GM23338 (cell line): Measurements from ENCODE around the gene PPM1L. TPM values are rescaled to one million over a fixed set of nuclear protein-coding genes. Genes with fewer than 3 reads are reported as not detected.

Experiments used
- ATAC-seq: fragments of 200-7000 bp; cut with Tn5 transposase; 3 replicates; pipeline ENCODE4 v1.9.1; 2020
- DNase-seq: peaks from one replicate; pipeline ENCODE4 v3.0.0-alpha.2; 2015; ENCODE audit warnings: low spot score
- H2AFZ ChIP-seq: fragments of 200-600 bp; sonication (generic); 2 replicates; pipeline ENCODE4 v1.8.0; 2016; ENCODE audit warnings: antibody characterized with exemption, mild to moderate bottlenecking, moderate library complexity
- H3F3A ChIP-seq: fragments of 200-600 bp; sonication (generic); replicated peaks from 2 replicates; pipeline ENCODE4 v1.8.0; 2017; ENCODE audit warnings: antibody characterized with exemption, mixed run types, low read depth
- H3K27ac ChIP-seq: fragments of 200-600 bp; sonication (generic); 2 replicates; pipeline ENCODE4 v1.6.1; 2016; ENCODE audit warnings: low read depth
- H3K27me3 ChIP-seq: fragments of 200-600 bp; sonication (generic); 2 replicates; pipeline ENCODE4 v1.8.0; 2016; ENCODE audit warnings: mild to moderate bottlenecking, mixed run types, moderate library complexity; ENCODE audit not compliant: insufficient read depth
- H3K36me3 ChIP-seq: fragments of 200-600 bp; sonication (generic); 2 replicates; pipeline ENCODE4 v1.8.0; 2016; ENCODE audit warnings: mild to moderate bottlenecking; ENCODE audit not compliant: insufficient read depth
- H3K4me1 ChIP-seq: fragments of 200-600 bp; sonication (generic); 2 replicates; pipeline ENCODE4 v1.8.0; 2016; ENCODE audit warnings: mild to moderate bottlenecking, moderate library complexity; ENCODE audit not compliant: insufficient read depth
- H3K4me2 ChIP-seq: fragments of 200-600 bp; sonication (generic); 2 replicates; pipeline ENCODE4 v1.7.1; 2017; ENCODE audit warnings: mixed run types
- H3K4me3 ChIP-seq: fragments of 200-600 bp; sonication (generic); 2 replicates; pipeline ENCODE4 v1.6.1; 2016; ENCODE audit warnings: mixed run types
- H3K79me2 ChIP-seq: fragments of 200-600 bp; sonication (generic); replicated peaks from 2 replicates; pipeline ENCODE4 v1.8.0; 2017; ENCODE audit warnings: mild to moderate bottlenecking; ENCODE audit not compliant: insufficient read depth
- H3K9me2 ChIP-seq: fragments of 200-600 bp; sonication (generic); 2 replicates; pipeline ENCODE4 v1.8.0; 2017; ENCODE audit not compliant: insufficient read depth
- H4K20me1 ChIP-seq: fragments of 200-600 bp; sonication (generic); replicated peaks from 2 replicates; pipeline ENCODE4 v1.8.0; 2017; ENCODE audit warnings: mild to moderate bottlenecking; ENCODE audit not compliant: insufficient read depth
- H3K27ac Mint-ChIP-seq: 2 replicates; pipeline ENCODE4 v1.8.0; 2020; ENCODE audit warnings: inconsistent platforms, mild to moderate bottlenecking, moderate library complexity, mixed read lengths
- H3K27me3 Mint-ChIP-seq: 3 replicates; pipeline ENCODE4 v1.8.0; 2022; ENCODE audit warnings: low read depth, mild to moderate bottlenecking, moderate library complexity, mixed read lengths, inconsistent platforms; ENCODE audit not compliant: insufficient read depth, poor library complexity
- H3K36me3 Mint-ChIP-seq: 3 replicates; pipeline ENCODE4 v1.8.0; 2021; ENCODE audit warnings: low read depth, mild to moderate bottlenecking, inconsistent platforms, moderate library complexity, mixed read lengths
- H3K4me1 Mint-ChIP-seq: 3 replicates; pipeline ENCODE4 v1.8.0; 2020; ENCODE audit warnings: mild to moderate bottlenecking, inconsistent platforms, mixed read lengths
- H3K4me3 Mint-ChIP-seq: 3 replicates; pipeline ENCODE4 v1.8.0; 2021; ENCODE audit warnings: moderate library complexity, mild to moderate bottlenecking, inconsistent platforms, mixed read lengths
- H3K9me3 Mint-ChIP-seq: 3 replicates; pipeline ENCODE4 v1.8.0; 2020; ENCODE audit warnings: moderate library complexity, mild to moderate bottlenecking, inconsistent platforms, mixed read lengths
- CREB1 ChIP-seq: fragments of 250-450 bp; sonication (Bioruptor Pico); IDR thresholded peaks from 2 replicates; pipeline ENCODE4 v1.5.0; 2020; ENCODE audit warnings: low read depth, mild to moderate bottlenecking, moderate library complexity
- CTCF ChIP-seq, 2 experiments: fragments of 200-600 bp in 1 of 2; sonication (generic) in 1 of 2; conservative IDR thresholded peaks; 2 replicates each; pipeline versions ENCODE4 v1.5.1 to v1.6.1; 2016 to 2017; ENCODE audit warnings: antibody characterized with exemption in 2 of 2, low read depth in 2 of 2, mild to moderate bottlenecking in 2 of 2, moderate library complexity in 1 of 2
- EZH2 ChIP-seq: fragments of 200-600 bp; sonication (generic); IDR thresholded peaks from one replicate; pipeline ENCODE4 v1.8.0; 2017; ENCODE audit warnings: antibody characterized with exemption, mild to moderate bottlenecking, low read depth; ENCODE audit not compliant: unreplicated experiment
- EZH2phosphoT487 ChIP-seq: fragments of 200-600 bp; sonication (generic); IDR thresholded peaks from one replicate; pipeline ENCODE4 v1.8.1; 2018; ENCODE audit warnings: antibody characterized with exemption; ENCODE audit not compliant: unreplicated experiment
- JUNB ChIP-seq: IDR thresholded peaks from one replicate; pipeline ENCODE4 v1.6.1; 2016; ENCODE audit warnings: antibody characterized with exemption; ENCODE audit not compliant: unreplicated experiment
- NANOG ChIP-seq: IDR thresholded peaks from 2 replicates; pipeline ENCODE4 v1.6.1; 2016; ENCODE audit warnings: antibody characterized with exemption, borderline replicate concordance
- POLR2AphosphoS5 ChIP-seq: IDR thresholded peaks from 2 replicates; pipeline ENCODE4 v1.6.1; 2016; ENCODE audit warnings: antibody characterized with exemption, low read depth
- REST ChIP-seq: IDR thresholded peaks from one replicate; pipeline ENCODE4 v1.6.1; 2018; ENCODE audit warnings: antibody characterized with exemption; ENCODE audit not compliant: unreplicated experiment
- STAT1 ChIP-seq: IDR thresholded peaks from one replicate; pipeline ENCODE4 v1.6.1; 2016; ENCODE audit warnings: antibody characterized with exemption; ENCODE audit not compliant: unreplicated experiment
- ZNF114 ChIP-seq: fragments of 250-450 bp; sonication (Bioruptor Pico); IDR thresholded peaks from 2 replicates; pipeline ENCODE4 v1.5.0; 2020; ENCODE audit warnings: mild to moderate bottlenecking, moderate library complexity
- ZNF331 ChIP-seq: fragments of 250-450 bp; sonication (Bioruptor Pico); IDR thresholded peaks from 2 replicates; pipeline ENCODE4 v1.5.0; 2020; ENCODE audit warnings: low read depth, mild to moderate bottlenecking, moderate library complexity
- polyA plus RNA-seq: library from polyadenylated mRNA; unstranded; fragments of >200 nt; fragmentation: Nextera tagmentation; extraction: Ambion mirVana; gene quantifications from 2 replicates; pipeline ENCODE4 v1.2.1, GENCODE V29; 2016
- total RNA-seq: library from RNA; depleted of rRNA; stranded (reverse); fragments of >200 nt; shearing (Covaris generic); gene quantifications from 2 replicates; pipeline ENCODE4 v1.2.3, GENCODE V29; 2014
- TF ChIP-seq, protein P1 (sequence below): IDR thresholded peaks from 2 replicates; pipeline ENCODE4 v1.6.1; 2016; ENCODE audit warnings: antibody characterized with exemption
- TF ChIP-seq, protein P2 (sequence below): fragments of 250-450 bp; sonication (Bioruptor Pico); IDR thresholded peaks from 2 replicates; pipeline ENCODE4 v1.5.0; 2020; ENCODE audit warnings: mild to moderate bottlenecking, moderate library complexity

PPM1L gene
- total and polyA plus RNA-seq, 2 experiments from 2014 or later, result 3.9 to 26.4 TPM

GRCh38 chr3:161081633-161082032 lies 325.6 kb downstream of the PPM1L start:
- no peak overlapping the region for H3K27ac ChIP-seq

More at GRCh38 chr3:161081633-161082032, 325.6 kb downstream of the PPM1L start:
- no peaks in the 10 kb centered on the region for H3K36me3 ChIP-seq
- peaks cover 2% of the 10 kb centered on the region for H3K27me3 Mint-ChIP-seq
- H3K4me2 ChIP-seq, result no peak overlapping the region
- no peak overlapping the region for H3K4me3 Mint-ChIP-seq
- no peaks in the 10 kb centered on the region for H3K27me3 ChIP-seq
- H3K36me3 Mint-ChIP-seq, result no peaks in the 10 kb centered on the region
- peak; percentile 36; the same call in 2 of the 3 replicates for ATAC-seq
- H4K20me1 ChIP-seq, result no peaks in the 10 kb centered on the region
- no peak for DNase-seq
- H3K79me2 ChIP-seq, result no peaks in the 10 kb centered on the region
- H3K27ac Mint-ChIP-seq, result no peak overlapping the region
- H3K9me3 Mint-ChIP-seq, result no peaks in the 10 kb centered on the region
- no peaks in the 10 kb centered on the region for H3F3A ChIP-seq
- no peak overlapping the region for H2AFZ ChIP-seq
- H3K9me2 ChIP-seq, result no peaks in the 10 kb centered on the region
- no peak for TF ChIP-seq ZNF114
- no peak for TF ChIP-seq STAT1
- no peak for TF ChIP-seq EZH2
- TF ChIP-seq, protein P1, sequence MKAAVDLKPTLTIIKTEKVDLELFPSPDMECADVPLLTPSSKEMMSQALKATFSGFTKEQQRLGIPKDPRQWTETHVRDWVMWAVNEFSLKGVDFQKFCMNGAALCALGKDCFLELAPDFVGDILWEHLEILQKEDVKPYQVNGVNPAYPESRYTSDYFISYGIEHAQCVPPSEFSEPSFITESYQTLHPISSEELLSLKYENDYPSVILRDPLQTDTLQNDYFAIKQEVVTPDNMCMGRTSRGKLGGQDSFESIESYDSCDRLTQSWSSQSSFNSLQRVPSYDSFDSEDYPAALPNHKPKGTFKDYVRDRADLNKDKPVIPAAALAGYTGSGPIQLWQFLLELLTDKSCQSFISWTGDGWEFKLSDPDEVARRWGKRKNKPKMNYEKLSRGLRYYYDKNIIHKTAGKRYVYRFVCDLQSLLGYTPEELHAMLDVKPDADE, result no peak
- no peak for TF ChIP-seq EZH2phosphoT487
- no peak for TF ChIP-seq POLR2AphosphoS5
- TF ChIP-seq REST, result no peak
- TF ChIP-seq, protein P2, sequence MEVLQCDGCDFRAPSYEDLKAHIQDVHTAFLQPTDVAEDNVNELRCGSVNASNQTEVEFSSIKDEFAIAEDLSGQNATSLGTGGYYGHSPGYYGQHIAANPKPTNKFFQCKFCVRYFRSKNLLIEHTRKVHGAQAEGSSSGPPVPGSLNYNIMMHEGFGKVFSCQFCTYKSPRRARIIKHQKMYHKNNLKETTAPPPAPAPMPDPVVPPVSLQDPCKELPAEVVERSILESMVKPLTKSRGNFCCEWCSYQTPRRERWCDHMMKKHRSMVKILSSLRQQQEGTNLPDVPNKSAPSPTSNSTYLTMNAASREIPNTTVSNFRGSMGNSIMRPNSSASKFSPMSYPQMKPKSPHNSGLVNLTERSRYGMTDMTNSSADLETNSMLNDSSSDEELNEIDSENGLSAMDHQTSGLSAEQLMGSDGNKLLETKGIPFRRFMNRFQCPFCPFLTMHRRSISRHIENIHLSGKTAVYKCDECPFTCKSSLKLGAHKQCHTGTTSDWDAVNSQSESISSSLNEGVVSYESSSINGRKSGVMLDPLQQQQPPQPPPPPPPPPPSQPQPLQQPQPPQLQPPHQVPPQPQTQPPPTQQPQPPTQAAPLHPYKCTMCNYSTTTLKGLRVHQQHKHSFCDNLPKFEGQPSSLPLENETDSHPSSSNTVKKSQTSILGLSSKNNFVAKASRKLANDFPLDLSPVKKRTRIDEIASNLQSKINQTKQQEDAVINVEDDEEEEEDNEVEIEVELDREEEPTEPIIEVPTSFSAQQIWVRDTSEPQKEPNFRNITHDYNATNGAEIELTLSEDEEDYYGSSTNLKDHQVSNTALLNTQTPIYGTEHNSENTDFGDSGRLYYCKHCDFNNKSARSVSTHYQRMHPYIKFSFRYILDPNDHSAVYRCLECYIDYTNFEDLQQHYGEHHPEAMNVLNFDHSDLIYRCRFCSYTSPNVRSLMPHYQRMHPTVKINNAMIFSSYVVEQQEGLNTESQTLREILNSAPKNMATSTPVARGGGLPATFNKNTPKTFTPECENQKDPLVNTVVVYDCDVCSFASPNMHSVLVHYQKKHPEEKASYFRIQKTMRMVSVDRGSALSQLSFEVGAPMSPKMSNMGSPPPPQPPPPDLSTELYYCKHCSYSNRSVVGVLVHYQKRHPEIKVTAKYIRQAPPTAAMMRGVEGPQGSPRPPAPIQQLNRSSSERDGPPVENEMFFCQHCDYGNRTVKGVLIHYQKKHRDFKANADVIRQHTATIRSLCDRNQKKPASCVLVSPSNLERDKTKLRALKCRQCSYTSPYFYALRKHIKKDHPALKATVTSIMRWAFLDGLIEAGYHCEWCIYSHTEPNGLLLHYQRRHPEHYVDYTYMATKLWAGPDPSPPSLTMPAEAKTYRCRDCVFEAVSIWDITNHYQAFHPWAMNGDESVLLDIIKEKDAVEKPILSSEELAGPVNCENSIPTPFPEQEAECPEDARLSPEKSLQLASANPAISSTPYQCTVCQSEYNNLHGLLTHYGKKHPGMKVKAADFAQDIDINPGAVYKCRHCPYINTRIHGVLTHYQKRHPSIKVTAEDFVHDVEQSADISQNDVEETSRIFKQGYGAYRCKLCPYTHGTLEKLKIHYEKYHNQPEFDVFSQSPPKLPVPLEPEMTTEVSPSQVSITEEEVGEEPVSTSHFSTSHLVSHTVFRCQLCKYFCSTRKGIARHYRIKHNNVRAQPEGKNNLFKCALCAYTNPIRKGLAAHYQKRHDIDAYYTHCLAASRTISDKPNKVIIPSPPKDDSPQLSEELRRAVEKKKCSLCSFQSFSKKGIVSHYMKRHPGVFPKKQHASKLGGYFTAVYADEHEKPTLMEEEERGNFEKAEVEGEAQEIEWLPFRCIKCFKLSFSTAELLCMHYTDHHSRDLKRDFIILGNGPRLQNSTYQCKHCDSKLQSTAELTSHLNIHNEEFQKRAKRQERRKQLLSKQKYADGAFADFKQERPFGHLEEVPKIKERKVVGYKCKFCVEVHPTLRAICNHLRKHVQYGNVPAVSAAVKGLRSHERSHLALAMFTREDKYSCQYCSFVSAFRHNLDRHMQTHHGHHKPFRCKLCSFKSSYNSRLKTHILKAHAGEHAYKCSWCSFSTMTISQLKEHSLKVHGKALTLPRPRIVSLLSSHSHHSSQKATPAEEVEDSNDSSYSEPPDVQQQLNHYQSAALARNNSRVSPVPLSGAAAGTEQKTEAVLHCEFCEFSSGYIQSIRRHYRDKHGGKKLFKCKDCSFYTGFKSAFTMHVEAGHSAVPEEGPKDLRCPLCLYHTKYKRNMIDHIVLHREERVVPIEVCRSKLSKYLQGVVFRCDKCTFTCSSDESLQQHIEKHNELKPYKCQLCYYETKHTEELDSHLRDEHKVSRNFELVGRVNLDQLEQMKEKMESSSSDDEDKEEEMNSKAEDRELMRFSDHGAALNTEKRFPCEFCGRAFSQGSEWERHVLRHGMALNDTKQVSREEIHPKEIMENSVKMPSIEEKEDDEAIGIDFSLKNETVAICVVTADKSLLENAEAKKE (CRISPR knock-in tag), result no peak
- TF ChIP-seq JUNB, result no peak
- TF ChIP-seq ZNF331 (CRISPR knock-in tag), result no peak
- TF ChIP-seq CREB1, result no peak
- TF ChIP-seq CTCF (conservative IDR thresholded peaks at IDR 0.05; ENCODE audit: low read depth in 2 of 2), result no peak
- TF ChIP-seq NANOG, result no peak
- H3K4me1 ChIP-seq, result no peaks in the 10 kb centered on the region
- no peak overlapping the region for H3K4me3 ChIP-seq
- H3K4me1 Mint-ChIP-seq, result peaks cover 10% of the 10 kb centered on the region
